Stimulated activated CD8-positive, alpha-beta memory T cell treated with anti-CD3 and anti-CD28 coated beads, Interleukin-15, amount 100 ng/mL, for 48 hours (primary cell): Measurements from ENCODE around the gene PPIL1.
"Not testable (repeated sequence)": the region's sequence is repeated elsewhere in the genome, so short reads cannot be mapped to it uniquely, and the experiment has no call there.

ENCODE experiments used
- DNase-seq, 2 donors: peaks; one replicate each; pipeline ENCODE4 v3.0.0-alpha.2; 2020; ENCODE audit warnings: low read depth in 2 of 2

PPIL1 gene

GRCh38 chr6:36817176-36817817 lies 57.3 kb downstream of the PPIL1 start:
- DNase-seq: no peak

- no peak for DNase-seq
Measured at GRCh38 chr6:36815962-36816735, 58.5 kb downstream of the PPIL1 start.

GRCh38 chr6:36814249-36814648 lies 60.4 kb downstream of the PPIL1 start:
- no peak for DNase-seq

GRCh38 chr6:36813526-36813925 lies 61.1 kb downstream of the PPIL1 start:
- DNase-seq: no peak

- not testable (repeated sequence) for DNase-seq
Measured at GRCh38 chr6:36813047-36813446, 61.6 kb downstream of the PPIL1 start.

GRCh38 chr6:36809941-36810803 lies 64.4 kb downstream of the PPIL1 start:
- DNase-seq: no peak

- no peak for DNase-seq
Measured at GRCh38 chr6:36809156-36809555, 65.4 kb downstream of the PPIL1 start.

GRCh38 chr6:36808634-36809033 lies 66.0 kb downstream of the PPIL1 start:
- no peak for DNase-seq

GRCh38 chr6:36807750-36808149 lies 66.9 kb downstream of the PPIL1 start:
- DNase-seq: no peak

GRCh38 chr6:36807143-36807542 lies 67.5 kb downstream of the PPIL1 start:
- no peak for DNase-seq

- no peak for DNase-seq
Measured at GRCh38 chr6:36805917-36806316, 68.7 kb downstream of the PPIL1 start.

- DNase-seq: no peak
Measured at GRCh38 chr6:36805096-36805797, 69.4 kb downstream of the PPIL1 start.
